Kidney (tissue), 14 donors: Measurements from ENCODE around the gene HCFC2. TPM values are rescaled to one million over a fixed set of nuclear protein-coding genes. Genes with fewer than 3 reads are reported as not detected.

Experiments used
- DNase-seq, 5 donors: peaks; one replicate each; pipeline ENCODE4 v3.0.0-alpha.2; 2013 to 2020
- FAIRE-seq: peaks from 2 replicates; lab custom pipeline; 2012; peaks lifted over from hg19 to GRCh38; lab: Jason Lieb, UNC
- H3K27ac ChIP-seq, 2 donors: one replicate each; pipeline ENCODE4 v1.7.0; 2013; ENCODE audit warnings: low read depth in 2 of 2, low read length in 2 of 2, inconsistent platforms in 1 of 2
- H3K27me3 ChIP-seq: one replicate; pipeline ENCODE4 v1.7.1; 2013; ENCODE audit warnings: low read length, inconsistent platforms; ENCODE audit not compliant: control insufficient read depth, insufficient read depth
- H3K36me3 ChIP-seq, 3 donors: one replicate each; pipeline versions ENCODE4 v1.7.0 to v1.7.1; 2013; ENCODE audit warnings: low read length in 3 of 3, control low read depth in 1 of 3, inconsistent platforms in 1 of 3; ENCODE audit not compliant: insufficient read depth in 3 of 3, control insufficient read depth in 2 of 3
- H3K4me1 ChIP-seq, 3 donors: one replicate each; pipeline versions ENCODE4 v1.7.0 to v1.7.1; 2013; ENCODE audit warnings: low read length in 3 of 3, inconsistent platforms in 1 of 3, low read depth in 1 of 3; ENCODE audit not compliant: control insufficient read depth in 2 of 3, insufficient read depth in 2 of 3
- H3K4me3 ChIP-seq, 3 donors: one replicate each; pipeline versions ENCODE4 v1.7.0 to v1.8.1; 2013; ENCODE audit warnings: low read length in 3 of 3, control low read depth in 1 of 3, inconsistent platforms in 1 of 3
- H3K9ac ChIP-seq, 3 donors: one replicate each; pipeline versions ENCODE4 v1.7.0 to v1.7.1; 2013; ENCODE audit warnings: low read length in 3 of 3, control low read depth in 1 of 3, inconsistent platforms in 1 of 3
- H3K9me3 ChIP-seq, 3 donors: one replicate each; pipeline versions ENCODE4 v1.7.0 to v1.7.1; 2013; ENCODE audit warnings: low read length in 3 of 3, control low read depth in 1 of 3, inconsistent platforms in 1 of 3; ENCODE audit not compliant: control insufficient read depth in 2 of 3, insufficient read depth in 1 of 3
- intact Hi-C: fragments of 100-400 bp; cut with DNase I; formaldehyde crosslinking; loops from one replicate; pipeline ENCODE4 v1.11.1; 2022
- polyA plus RNA-seq: library from polyadenylated mRNA; stranded (reverse); fragments of 350-450 nt; fragmentation: Illumina TruSeq; extraction: RNeasy Lipid Tissue Mini Kit (QIAGEN cat#74804); gene quantifications from one replicate; pipeline ENCODE4 v1.2.3, GENCODE V29; 2014; ENCODE audit warnings: low read depth, low replicate concordance; ENCODE audit not compliant: insufficient read depth
- total RNA-seq: library from RNA; stranded (reverse); fragmentation: NEBNext Ultra II Directional; extraction: Animal tissue kit (Norgen Biotek cat#: 25700); gene quantifications from one replicate; pipeline ENCODE4 v1.2.1, GENCODE V29; 2021
- TF ChIP-seq, protein P1 (sequence below): IDR thresholded peaks from 3 replicates; pipeline ENCODE4 v1.5.1; 2012; ENCODE audit warnings: mild to moderate bottlenecking, moderate library complexity, borderline replicate concordance; ENCODE audit not compliant: insufficient read depth; ENCODE audit errors: extremely low read depth
- donor health status: control.
- donor health status: control.
- donor health status: control.
- donor health status: control.
- donor health status: control.
- donor health status: DM: yes; HTN: yes; CAD: no.
- donor health status: Normal renal cell carcinoma (clear cell type).

Gene HCFC2
- total and polyA plus RNA-seq, 2 donors from 2014 or later = 6.0 to 18.1 TPM

DNA sequence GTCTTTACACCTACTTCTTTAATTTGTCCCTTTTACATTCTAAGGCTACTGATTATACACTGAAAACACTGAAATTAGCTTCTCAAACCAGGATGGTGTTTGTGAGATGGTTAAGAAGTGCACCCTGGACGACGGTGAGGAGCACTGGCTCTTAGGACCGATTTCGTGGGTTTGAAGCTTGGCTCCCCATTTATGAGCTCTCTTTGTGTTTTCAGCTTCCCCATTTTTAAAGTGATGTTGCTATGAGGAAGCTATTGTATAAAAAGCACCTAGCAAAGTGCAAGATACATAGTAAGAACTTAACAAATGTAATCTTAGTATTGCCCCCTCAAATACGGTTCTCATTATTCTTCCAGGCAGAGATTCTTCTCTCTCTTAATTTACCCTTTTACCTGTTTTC, 69.0 kb downstream of the HCFC2 start:
- Histone ChIP-seq H3K9me3 (no peaks in the 10 kb centered on the region), H3K27ac (no peak overlapping the region), H3K4me1 (peaks cover 0 to 8% (median 3%) of the 10 kb centered on the region in 3 donors), H3K9ac (no peak overlapping the region), H3K36me3 (peaks cover 0 to 19% (median 11%) of the 10 kb centered on the region in 3 donors), H3K27me3 (no peaks in the 10 kb centered on the region), H3K4me3 (no peak overlapping the region)
- FAIRE-seq = no peak
- intact Hi-C loops = no loop called here
- TF ChIP-seq, protein P1, sequence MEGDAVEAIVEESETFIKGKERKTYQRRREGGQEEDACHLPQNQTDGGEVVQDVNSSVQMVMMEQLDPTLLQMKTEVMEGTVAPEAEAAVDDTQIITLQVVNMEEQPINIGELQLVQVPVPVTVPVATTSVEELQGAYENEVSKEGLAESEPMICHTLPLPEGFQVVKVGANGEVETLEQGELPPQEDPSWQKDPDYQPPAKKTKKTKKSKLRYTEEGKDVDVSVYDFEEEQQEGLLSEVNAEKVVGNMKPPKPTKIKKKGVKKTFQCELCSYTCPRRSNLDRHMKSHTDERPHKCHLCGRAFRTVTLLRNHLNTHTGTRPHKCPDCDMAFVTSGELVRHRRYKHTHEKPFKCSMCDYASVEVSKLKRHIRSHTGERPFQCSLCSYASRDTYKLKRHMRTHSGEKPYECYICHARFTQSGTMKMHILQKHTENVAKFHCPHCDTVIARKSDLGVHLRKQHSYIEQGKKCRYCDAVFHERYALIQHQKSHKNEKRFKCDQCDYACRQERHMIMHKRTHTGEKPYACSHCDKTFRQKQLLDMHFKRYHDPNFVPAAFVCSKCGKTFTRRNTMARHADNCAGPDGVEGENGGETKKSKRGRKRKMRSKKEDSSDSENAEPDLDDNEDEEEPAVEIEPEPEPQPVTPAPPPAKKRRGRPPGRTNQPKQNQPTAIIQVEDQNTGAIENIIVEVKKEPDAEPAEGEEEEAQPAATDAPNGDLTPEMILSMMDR = no peak
- no peak for DNase-seq

DNA sequence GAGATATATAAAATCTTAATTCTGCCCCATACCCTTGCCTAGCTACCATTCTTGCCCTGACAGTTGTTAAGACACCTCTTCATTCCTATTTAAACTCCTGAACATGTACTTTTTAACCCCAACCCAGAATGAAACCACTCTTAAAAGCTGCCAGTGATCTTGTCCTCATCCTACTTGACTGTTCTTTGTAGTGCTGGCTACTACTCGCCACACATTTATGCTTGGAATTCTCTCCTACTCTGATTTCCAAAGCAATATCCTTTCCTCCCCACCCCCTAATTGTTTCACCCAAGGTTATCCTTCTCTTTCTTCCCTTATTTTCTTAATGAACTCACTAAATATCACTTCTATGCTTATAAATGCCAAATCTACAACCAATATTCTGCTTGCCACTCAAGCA, 69.5 kb downstream of the HCFC2 start:
- H3K4me1 ChIP-seq = peaks cover 3 to 10% (median 5%) of the 10 kb centered on the region in 3 donors
- FAIRE-seq (no peak), DNase-seq (no peak)
- H3K9ac ChIP-seq = no peak overlapping the region
- no peak overlapping the region for H3K27ac ChIP-seq
- no peaks in the 10 kb centered on the region for H3K27me3 ChIP-seq
- no peak overlapping the region for H3K4me3 ChIP-seq
- peaks cover 0 to 19% (median 11%) of the 10 kb centered on the region in 3 donors for H3K36me3 ChIP-seq
- intact Hi-C loops = no loop called here
- TF ChIP-seq, protein P1 = no peak
- H3K9me3 ChIP-seq = no peaks in the 10 kb centered on the region

DNA sequence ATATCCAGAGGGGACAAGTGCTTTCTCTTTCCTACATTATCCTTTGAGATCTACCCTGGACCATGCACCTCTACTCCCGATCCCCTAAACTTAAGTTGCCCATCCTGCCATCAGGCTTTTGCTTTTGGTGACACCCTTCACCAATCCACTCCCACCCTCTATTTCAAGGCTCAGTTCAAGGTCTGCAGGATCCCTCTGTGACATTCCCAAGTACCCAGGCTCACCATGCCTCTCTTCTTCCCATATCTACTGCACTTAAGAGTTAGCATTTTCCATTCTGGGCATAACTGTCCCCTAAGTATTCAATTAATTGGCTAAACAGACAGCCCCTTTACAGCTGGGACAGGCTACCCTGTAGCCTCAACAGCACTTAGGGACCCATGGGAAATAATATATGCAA, 70.6 kb downstream of the HCFC2 start:
- TF ChIP-seq, protein P1 = no peak
- Histone ChIP-seq H3K27me3 (no peaks in the 10 kb centered on the region), H3K4me3 (no peak overlapping the region), H3K27ac (no peak overlapping the region), H3K36me3 (peaks cover 0 to 19% (median 7%) of the 10 kb centered on the region in 3 donors), H3K9ac (no peak overlapping the region), H3K4me1 (peaks cover 3 to 10% (median 7%) of the 10 kb centered on the region in 3 donors), H3K9me3 (no peaks in the 10 kb centered on the region)
- FAIRE-seq = no peak
- DNase-seq = no peak
- intact Hi-C loops = no loop called here

DNA sequence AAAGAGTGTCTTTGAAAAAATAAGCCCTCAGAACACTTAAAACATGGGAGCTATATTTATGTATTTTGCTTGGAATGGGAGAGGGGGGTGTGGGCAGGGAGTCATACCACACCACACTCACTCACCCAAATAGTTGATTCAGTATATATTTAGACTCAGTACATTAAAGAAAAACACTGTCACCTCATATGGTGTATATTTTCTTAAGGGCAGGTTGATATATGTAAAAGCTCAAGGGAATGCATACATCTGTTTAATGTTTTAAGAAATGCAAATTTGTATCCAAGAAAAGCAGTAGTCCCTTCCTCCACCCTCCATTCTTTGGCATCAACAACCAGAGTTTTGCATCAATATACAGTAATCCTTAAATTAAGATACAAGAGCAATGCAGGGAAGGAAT, 72.2 kb downstream of the HCFC2 start:
- Histone ChIP-seq H3K27me3 (no peaks in the 10 kb centered on the region), H3K36me3 (peaks cover 0 to 8% (median 7%) of the 10 kb centered on the region in 3 donors), H3K4me1 (peaks cover 3 to 10% (median 7%) of the 10 kb centered on the region in 3 donors), H3K9ac (peak overlapping the region; percentile 58 to 94 (median 86)), H3K27ac (peak overlapping the region in 1 of 2 donors; percentile 83), H3K4me3 (peak overlapping the region; percentile 68 to 88 (median 77)), H3K9me3 (no peaks in the 10 kb centered on the region)
- no peak for FAIRE-seq
- TF ChIP-seq, protein P1 = no peak
- peak in 1 of 5 donors; percentile 48 for DNase-seq
- intact Hi-C loops = no loop called here
